Vagina (tissue), 2 donors: ENCODE measurements around the gene PDXK.

ENCODE experiments used
- POLR2A ChIP-seq, 2 donors: fragments of 450-650 bp; IDR thresholded peaks; one replicate each; pipeline ENCODE4 v1.6.1; 2017; ENCODE audit warnings: antibody characterized with exemption in 2 of 2, mild to moderate bottlenecking in 2 of 2, moderate library complexity in 2 of 2
- TF ChIP-seq, protein P1 (sequence below), 3 experiments: fragments of 450-650 bp in 2 of 3; fragments of 200-600 bp in 1 of 3; sonication (generic) in 1 of 3; IDR thresholded peaks; one replicate each; pipeline ENCODE4 v1.5.1; 2017 to 2019; ENCODE audit warnings: antibody characterized with exemption in 3 of 3, mild to moderate bottlenecking in 2 of 3, moderate library complexity in 2 of 3

GRCh38 chr21:43808832-43809251, 89.9 kb downstream of the PDXK start:
- TF ChIP-seq, protein P1, sequence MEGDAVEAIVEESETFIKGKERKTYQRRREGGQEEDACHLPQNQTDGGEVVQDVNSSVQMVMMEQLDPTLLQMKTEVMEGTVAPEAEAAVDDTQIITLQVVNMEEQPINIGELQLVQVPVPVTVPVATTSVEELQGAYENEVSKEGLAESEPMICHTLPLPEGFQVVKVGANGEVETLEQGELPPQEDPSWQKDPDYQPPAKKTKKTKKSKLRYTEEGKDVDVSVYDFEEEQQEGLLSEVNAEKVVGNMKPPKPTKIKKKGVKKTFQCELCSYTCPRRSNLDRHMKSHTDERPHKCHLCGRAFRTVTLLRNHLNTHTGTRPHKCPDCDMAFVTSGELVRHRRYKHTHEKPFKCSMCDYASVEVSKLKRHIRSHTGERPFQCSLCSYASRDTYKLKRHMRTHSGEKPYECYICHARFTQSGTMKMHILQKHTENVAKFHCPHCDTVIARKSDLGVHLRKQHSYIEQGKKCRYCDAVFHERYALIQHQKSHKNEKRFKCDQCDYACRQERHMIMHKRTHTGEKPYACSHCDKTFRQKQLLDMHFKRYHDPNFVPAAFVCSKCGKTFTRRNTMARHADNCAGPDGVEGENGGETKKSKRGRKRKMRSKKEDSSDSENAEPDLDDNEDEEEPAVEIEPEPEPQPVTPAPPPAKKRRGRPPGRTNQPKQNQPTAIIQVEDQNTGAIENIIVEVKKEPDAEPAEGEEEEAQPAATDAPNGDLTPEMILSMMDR (IDR thresholded peaks at IDR 0.05), result no peak
- TF ChIP-seq POLR2A (IDR thresholded peaks at IDR 0.05), result no peak
